HepG2 (cell line): ENCODE results near the gene SAC3D1.

ENCODE experiments used
- EP300 ChIP-seq, 3 experiments: sonication (generic) in 1 of 3; formaldehyde crosslinking in 1 of 3; IDR thresholded peaks; 2 replicates each; pipeline versions ENCODE4 v1.5.1 to v1.6.1; 2011 to 2020; ENCODE audit warnings: low read depth in 2 of 3, low read length in 2 of 3, borderline replicate concordance in 1 of 3, improper control_type of control experiment in 1 of 3, mild to moderate bottlenecking in 1 of 3, missing genetic modification reagents in 1 of 3, moderate library complexity in 1 of 3
- EZH2 ChIP-seq: conservative IDR thresholded peaks from 2 replicates; pipeline ENCODE4 v1.6.1; 2012; ENCODE audit warnings: mild to moderate bottlenecking, low read depth, low read length, moderate library complexity
- FOXP1 ChIP-seq, 2 experiments: fragments of 450-650 bp in 1 of 2; IDR thresholded peaks; 2 replicates each; pipeline ENCODE4 v1.6.1; 2017 to 2018; ENCODE audit warnings: antibody characterized with exemption in 1 of 2
- GFI1 ChIP-seq: sonication (generic); formaldehyde crosslinking; IDR thresholded peaks from 2 replicates; pipeline ENCODE4 v1.5.0; 2020; ENCODE audit warnings: missing genetic modification reagents, mild to moderate bottlenecking, borderline replicate concordance
- TBP ChIP-seq: sonication (generic); formaldehyde crosslinking; IDR thresholded peaks from 2 replicates; pipeline ENCODE4 v1.5.0; 2020; ENCODE audit warnings: missing genetic modification reagents
- ZKSCAN8 ChIP-seq: IDR thresholded peaks from 2 replicates; pipeline ENCODE4 v1.6.1; 2016; ENCODE audit warnings: borderline replicate concordance, missing genetic modification reagents, missing compliant biosample characterization
- ZNF207 ChIP-seq: fragments of 450-650 bp; IDR thresholded peaks from 2 replicates; pipeline ENCODE4 v1.6.1; 2016; ENCODE audit warnings: antibody characterized with exemption, borderline replicate concordance
- ZNF282 ChIP-seq: fragments of 450-650 bp; IDR thresholded peaks from 2 replicates; pipeline ENCODE4 v1.6.1; 2018; ENCODE audit not compliant: partially characterized antibody
- ZNF577 ChIP-seq: sonication (generic); formaldehyde crosslinking; IDR thresholded peaks from 2 replicates; pipeline ENCODE4 v1.4.0; 2020; ENCODE audit warnings: mild to moderate bottlenecking, low read depth, missing genetic modification reagents, borderline replicate concordance
- ZNF768 ChIP-seq: sonication (generic); formaldehyde crosslinking; IDR thresholded peaks from 2 replicates; pipeline ENCODE4 v1.4.0; 2020; ENCODE audit warnings: missing genetic modification reagents
- TF ChIP-seq, protein P1 (sequence below): sonication (generic); formaldehyde crosslinking; IDR thresholded peaks from 2 replicates; pipeline ENCODE4 v1.5.0; 2020; ENCODE audit warnings: mild to moderate bottlenecking, missing genetic modification reagents
- TF ChIP-seq, protein P2 (sequence below): sonication (generic); formaldehyde crosslinking; IDR thresholded peaks from 2 replicates; pipeline ENCODE4 v1.4.0; 2020; ENCODE audit warnings: low read depth, missing genetic modification reagents

DNA sequence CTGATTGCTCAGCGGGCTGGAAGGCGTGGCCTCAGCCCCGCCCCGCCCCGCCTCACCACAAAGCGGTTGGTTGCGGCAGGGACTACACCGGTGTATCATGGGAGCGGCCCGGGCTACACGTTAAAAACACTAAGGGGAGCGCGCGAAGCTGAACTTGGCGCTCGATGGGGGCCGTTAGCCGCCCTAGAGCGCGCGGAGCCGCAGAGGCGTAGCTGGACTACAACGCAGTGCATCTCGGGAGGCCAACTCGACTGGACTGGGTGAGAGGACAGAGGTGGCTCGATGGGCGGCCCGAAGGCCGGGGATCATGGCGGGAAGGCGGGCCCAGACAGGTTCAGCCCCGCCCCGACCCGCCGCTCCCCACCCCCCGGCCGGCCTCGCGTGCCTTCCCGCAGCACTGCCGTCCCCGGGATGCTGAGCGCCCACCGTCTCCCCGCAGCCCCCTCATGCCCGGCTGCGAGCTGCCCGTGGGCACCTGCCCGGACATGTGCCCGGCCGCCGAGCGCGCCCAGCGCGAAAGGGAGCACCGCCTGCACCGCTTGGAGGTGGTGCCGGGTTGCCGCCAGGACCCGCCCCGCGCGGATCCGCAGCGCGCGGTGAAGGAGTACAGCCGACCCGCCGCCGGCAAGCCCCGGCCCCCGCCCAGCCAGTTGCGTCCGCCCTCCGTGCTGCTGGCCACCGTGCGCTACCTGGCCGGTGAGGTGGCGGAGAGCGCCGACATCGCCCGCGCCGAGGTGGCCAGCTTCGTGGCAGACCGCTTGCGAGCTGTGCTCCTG, at the start of gene SAC3D1:
- TF ChIP-seq GFI1 (CRISPR knock-in tag), result 0 out of 2 replicates have a peak, but pooled peaks have one; percentile 35
- TF ChIP-seq EZH2, result no peak
- no peak for TF ChIP-seq ZKSCAN8
- TF ChIP-seq TBP (CRISPR knock-in tag), result no peak
- TF ChIP-seq, protein P1, sequence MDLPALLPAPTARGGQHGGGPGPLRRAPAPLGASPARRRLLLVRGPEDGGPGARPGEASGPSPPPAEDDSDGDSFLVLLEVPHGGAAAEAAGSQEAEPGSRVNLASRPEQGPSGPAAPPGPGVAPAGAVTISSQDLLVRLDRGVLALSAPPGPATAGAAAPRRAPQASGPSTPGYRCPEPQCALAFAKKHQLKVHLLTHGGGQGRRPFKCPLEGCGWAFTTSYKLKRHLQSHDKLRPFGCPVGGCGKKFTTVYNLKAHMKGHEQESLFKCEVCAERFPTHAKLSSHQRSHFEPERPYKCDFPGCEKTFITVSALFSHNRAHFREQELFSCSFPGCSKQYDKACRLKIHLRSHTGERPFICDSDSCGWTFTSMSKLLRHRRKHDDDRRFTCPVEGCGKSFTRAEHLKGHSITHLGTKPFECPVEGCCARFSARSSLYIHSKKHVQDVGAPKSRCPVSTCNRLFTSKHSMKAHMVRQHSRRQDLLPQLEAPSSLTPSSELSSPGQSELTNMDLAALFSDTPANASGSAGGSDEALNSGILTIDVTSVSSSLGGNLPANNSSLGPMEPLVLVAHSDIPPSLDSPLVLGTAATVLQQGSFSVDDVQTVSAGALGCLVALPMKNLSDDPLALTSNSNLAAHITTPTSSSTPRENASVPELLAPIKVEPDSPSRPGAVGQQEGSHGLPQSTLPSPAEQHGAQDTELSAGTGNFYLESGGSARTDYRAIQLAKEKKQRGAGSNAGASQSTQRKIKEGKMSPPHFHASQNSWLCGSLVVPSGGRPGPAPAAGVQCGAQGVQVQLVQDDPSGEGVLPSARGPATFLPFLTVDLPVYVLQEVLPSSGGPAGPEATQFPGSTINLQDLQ (CRISPR knock-in tag), result peak; percentile 75; the same call in 1 of the 2 replicates
- TF ChIP-seq ZNF207, result no peak
- TF ChIP-seq ZNF282, result no peak
- TF ChIP-seq ZNF577 (CRISPR knock-in tag), result no peak
- TF ChIP-seq EP300 (IDR thresholded peaks at IDR 0.05; ENCODE audit: low read depth in 2 of 2, low read length in 2 of 2), result no peak
- no peak for TF ChIP-seq EP300 (CRISPR knock-in tag; IDR thresholded peaks at IDR 0.05; ENCODE audit: borderline replicate concordance)
- peak; percentile 68; the same call in 1 of the 2 replicates for TF ChIP-seq ZNF768 (CRISPR knock-in tag)
- TF ChIP-seq, protein P2, sequence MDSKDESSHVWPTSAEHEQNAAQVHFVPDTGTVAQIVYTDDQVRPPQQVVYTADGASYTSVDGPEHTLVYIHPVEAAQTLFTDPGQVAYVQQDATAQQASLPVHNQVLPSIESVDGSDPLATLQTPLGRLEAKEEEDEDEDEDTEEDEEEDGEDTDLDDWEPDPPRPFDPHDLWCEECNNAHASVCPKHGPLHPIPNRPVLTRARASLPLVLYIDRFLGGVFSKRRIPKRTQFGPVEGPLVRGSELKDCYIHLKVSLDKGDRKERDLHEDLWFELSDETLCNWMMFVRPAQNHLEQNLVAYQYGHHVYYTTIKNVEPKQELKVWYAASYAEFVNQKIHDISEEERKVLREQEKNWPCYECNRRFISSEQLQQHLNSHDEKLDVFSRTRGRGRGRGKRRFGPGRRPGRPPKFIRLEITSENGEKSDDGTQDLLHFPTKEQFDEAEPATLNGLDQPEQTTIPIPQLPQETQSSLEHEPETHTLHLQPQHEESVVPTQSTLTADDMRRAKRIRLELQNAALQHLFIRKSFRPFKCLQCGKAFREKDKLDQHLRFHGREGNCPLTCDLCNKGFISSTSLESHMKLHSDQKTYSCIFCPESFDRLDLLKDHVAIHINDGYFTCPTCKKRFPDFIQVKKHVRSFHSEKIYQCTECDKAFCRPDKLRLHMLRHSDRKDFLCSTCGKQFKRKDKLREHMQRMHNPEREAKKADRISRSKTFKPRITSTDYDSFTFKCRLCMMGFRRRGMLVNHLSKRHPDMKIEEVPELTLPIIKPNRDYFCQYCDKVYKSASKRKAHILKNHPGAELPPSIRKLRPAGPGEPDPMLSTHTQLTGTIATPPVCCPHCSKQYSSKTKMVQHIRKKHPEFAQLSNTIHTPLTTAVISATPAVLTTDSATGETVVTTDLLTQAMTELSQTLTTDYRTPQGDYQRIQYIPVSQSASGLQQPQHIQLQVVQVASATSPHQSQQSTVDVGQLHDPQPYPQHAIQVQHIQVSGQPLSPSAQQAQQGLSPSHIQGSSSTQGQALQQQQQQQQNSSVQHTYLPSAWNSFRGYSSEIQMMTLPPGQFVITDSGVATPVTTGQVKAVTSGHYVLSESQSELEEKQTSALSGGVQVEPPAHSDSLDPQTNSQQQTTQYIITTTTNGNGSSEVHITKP (CRISPR knock-in tag), result peak; percentile 84
- no peak for TF ChIP-seq FOXP1 (IDR thresholded peaks at IDR 0.05)
- no peak for TF ChIP-seq FOXP1 (CRISPR knock-in tag; IDR thresholded peaks at IDR 0.05)
